ENCODE results near the gene GRIN2A.

DNA sequence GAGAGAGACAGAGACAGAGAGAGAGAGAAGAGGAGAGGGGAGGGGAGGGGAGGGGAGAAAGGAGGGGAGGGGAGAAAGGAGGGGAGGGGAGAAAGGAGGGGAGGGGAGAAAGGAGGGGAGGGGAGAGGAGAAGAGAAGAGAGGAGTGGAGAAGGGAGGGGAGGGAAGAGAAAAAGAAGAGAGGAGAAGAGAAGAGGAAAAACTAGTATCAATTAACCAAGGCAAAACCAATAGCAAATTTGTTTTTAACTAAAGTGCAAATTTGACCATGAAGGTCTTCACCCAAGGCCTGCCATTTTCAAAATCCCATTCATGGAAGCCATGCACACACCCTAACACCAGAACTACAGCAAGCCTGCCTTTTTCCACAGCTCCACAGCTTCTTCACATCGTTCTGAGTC is 16.6 kb downstream of the GRIN2A start:
- TF ChIP-seq CTCF (conservative IDR thresholded peaks at IDR 0.05; ENCODE audit: low read length) (no peak), EZH2phosphoT487 (IDR thresholded peaks at IDR 0.05; ENCODE audit: borderline replicate concordance, low read depth, low read length) (no peak)

Data from OCI-LY7 (cell line).